ENCODE data around the gene HMG20B.

DNA sequence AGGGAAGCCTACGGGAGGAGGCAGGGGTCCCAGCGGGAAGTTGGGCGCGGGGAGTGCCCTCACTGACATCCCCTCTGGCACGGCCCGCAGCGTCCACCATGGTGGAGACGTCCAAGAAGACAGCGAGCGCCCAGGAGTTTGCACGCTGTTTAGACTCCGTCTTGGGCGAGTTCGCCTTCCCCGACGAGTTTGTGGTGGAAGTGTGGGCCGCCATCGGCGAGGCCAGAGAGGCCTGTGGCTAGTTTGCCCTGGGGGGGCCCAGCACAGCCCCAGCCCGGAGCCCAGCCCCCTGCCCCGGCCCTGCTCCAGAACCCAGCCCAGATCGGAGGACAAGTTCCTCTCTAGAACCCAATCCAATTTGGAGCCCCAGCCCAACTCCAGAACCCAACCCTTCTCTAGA, 17.2 kb downstream of the HMG20B start:
- TF ChIP-seq MAX (IDR thresholded peaks at IDR 0.05; ENCODE audit: low read depth) = no peak
- no peak for TF ChIP-seq TEAD4 (IDR thresholded peaks at IDR 0.05; ENCODE audit: borderline replicate concordance, insufficient read depth)
- TF ChIP-seq, protein P1, sequence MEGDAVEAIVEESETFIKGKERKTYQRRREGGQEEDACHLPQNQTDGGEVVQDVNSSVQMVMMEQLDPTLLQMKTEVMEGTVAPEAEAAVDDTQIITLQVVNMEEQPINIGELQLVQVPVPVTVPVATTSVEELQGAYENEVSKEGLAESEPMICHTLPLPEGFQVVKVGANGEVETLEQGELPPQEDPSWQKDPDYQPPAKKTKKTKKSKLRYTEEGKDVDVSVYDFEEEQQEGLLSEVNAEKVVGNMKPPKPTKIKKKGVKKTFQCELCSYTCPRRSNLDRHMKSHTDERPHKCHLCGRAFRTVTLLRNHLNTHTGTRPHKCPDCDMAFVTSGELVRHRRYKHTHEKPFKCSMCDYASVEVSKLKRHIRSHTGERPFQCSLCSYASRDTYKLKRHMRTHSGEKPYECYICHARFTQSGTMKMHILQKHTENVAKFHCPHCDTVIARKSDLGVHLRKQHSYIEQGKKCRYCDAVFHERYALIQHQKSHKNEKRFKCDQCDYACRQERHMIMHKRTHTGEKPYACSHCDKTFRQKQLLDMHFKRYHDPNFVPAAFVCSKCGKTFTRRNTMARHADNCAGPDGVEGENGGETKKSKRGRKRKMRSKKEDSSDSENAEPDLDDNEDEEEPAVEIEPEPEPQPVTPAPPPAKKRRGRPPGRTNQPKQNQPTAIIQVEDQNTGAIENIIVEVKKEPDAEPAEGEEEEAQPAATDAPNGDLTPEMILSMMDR (IDR thresholded peaks at IDR 0.05) = no peak
- TF ChIP-seq FOSL2 (IDR thresholded peaks at IDR 0.05; ENCODE audit: borderline replicate concordance, low read depth) = no peak
- TF ChIP-seq TCF12 (IDR thresholded peaks at IDR 0.05) = no peak
